NOMO-1 treated with DMSO at 0.1 percent for 48 hours (cell line): ENCODE data around the gene SMIM8.
A peak's percentile ranks its signal among the peaks of the same experiment; 100 is the strongest.
"Not testable (repeated sequence)": the region's sequence is repeated elsewhere in the genome, so short reads cannot be mapped to it uniquely, and the experiment has no call there.

Source experiments
- DNase-seq: peaks from one replicate; lab custom pipeline; 2025; ENCODE audit not compliant: unreplicated experiment; lab: John Stamatoyannopoulos, UW

SMIM8 gene

DNA sequence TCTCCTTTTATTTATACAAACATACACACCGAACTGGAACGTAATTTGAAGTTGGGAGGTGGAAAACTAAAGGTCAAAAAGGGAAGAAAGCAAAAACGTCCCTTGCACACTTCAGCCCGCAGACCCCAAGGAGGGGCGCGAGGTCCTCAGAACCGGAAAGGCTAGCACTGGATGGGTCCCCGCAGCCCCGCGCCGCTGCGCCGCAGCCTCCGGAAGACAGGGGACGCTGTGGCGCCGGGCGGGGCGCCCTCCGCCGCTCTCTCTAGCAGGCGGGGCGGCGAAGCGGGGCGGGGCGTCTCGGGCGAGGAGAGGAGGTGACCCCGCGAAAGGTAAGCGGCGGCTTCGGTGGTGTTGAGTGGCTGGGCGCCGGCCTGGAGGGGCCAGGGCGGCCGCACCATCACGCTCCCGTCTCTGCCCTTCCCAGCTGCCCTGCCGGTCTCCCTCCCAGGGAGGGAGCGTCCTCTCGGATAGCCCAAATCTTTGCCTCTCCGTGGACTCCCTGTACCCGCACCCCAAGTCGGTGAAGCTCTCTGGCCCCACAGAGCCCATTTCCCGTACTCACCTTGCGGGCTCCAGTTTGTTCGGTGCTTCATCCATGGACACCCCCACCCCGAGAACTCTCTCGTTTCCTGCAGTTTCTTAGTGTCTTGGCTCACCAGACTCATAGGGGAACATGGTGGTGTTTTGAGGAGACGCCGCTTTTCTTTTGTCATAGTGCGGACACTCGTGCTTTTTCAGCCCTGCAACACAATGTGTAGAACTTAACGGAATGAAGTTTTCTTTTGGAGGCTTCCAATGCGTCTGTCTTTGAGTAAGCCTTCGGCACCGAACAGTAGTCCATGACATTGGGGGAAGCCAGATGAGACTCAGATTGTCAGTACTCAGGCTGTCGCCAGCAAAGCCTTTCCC is at the start of gene SMIM8:
Gene SMIM8, plus strand, starts transcription at position 285 of the 909 bp plus-strand sequence. CDS start 14,444 bp downstream, outside the sequence.
- DNase-seq, result peak; percentile 70

- no peak for DNase-seq
These were observed 47.6 kb upstream of the SMIM8 start for GRCh38 chr6:87274660-87275274.

- no peak for DNase-seq
These were observed 45.8 kb upstream of the SMIM8 start for GRCh38 chr6:87276624-87277023.

- DNase-seq, result peak; percentile 3
These were observed 45.3 kb upstream of the SMIM8 start for GRCh38 chr6:87277123-87277522.

GRCh38 chr6:87279196-87279595 is 43.2 kb upstream of the SMIM8 start:
- no peak for DNase-seq

DNA sequence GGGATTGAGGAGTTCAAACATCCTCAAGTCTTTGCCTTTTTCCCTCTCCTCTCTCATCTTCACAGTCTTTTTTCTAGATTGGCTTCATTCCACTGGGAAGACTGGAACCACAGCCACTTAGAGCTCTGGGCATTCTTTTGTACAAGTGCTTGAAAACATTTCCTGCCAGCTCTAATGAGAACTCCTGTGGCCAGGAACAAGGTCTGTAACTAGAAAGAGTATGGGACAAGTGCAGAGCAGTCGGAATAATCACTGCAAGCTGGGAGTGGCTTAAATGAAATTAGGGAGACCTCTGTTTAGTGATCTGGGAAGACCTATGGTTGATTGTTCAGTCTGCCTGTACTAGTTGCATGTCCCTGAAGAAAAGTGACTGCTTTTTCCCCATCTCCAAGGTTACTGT is 41.0 kb upstream of the SMIM8 start:
- no peak for DNase-seq

GRCh38 chr6:87282743-87283142 is 39.6 kb upstream of the SMIM8 start:
- DNase-seq, result no peak

GRCh38 chr6:87283461-87283860 is 38.9 kb upstream of the SMIM8 start:
- DNase-seq, result no peak

GRCh38 chr6:87287251-87287650 is 35.1 kb upstream of the SMIM8 start:
- no peak for DNase-seq

DNA sequence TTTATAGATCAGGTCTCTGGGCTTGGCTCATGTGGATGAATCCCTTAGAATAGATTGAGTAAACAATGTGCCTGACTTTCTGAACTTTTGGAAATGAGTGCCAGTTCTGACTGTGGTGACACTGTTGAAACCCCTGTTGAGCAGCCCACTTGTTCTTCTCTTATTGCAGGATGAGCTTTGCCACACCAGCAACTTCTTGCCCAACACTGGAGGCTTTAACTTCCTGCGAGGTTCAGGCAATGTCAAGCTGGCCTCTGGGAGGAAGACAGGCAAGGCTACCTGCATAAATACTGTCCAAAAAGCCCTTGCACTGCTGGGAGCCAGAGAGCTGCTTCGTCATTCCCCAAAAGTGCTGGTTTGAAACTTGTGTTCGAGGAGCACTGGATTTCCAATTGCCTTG is 32.8 kb upstream of the SMIM8 start:
- peak; percentile 36 for DNase-seq

DNA sequence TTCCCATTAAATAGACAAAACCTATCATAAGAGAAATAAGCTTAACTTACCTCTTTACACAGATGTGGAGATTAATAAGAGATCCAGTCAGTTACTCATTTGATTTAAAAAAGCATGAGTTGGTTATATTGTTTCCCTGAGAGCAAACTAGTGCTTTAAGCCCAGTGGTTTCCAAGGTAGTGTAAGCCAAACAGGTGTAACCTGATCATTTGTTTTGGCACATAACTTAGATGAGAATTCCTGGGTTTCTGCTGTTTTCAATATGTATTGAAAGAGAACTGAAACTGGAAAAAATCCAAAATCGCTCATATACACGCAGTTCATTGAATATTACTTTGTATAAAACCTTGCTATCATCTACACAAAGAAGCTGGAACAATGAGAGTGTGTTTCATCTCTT is 30.5 kb upstream of the SMIM8 start:
- DNase-seq, result no peak

GRCh38 chr6:87293526-87293925 is 28.9 kb upstream of the SMIM8 start:
- DNase-seq, result no peak

GRCh38 chr6:87297119-87297518 is 25.3 kb upstream of the SMIM8 start:
- DNase-seq, result no peak

GRCh38 chr6:87301277-87301676 is 21.1 kb upstream of the SMIM8 start:
- not testable (repeated sequence) for DNase-seq

DNA sequence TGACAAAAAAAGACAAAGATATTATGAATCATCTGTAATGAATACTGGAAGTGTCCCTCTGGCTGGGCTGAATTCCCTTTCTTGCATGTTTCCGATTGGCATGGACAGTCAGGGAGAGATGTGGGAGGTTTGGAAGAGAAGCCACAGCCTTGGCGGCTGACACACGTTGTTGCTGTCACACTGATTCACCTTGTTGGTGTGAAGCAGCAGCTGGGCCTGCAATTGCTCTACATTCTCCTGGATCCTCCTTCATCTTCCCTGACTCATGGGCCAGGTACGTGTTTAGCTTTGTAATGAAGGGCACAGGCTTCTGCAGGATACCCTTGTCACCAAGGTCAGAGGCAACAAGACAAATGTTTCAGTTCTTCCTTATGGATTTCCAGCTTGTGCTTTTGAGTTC is 13.4 kb upstream of the SMIM8 start:
- no peak for DNase-seq

DNA sequence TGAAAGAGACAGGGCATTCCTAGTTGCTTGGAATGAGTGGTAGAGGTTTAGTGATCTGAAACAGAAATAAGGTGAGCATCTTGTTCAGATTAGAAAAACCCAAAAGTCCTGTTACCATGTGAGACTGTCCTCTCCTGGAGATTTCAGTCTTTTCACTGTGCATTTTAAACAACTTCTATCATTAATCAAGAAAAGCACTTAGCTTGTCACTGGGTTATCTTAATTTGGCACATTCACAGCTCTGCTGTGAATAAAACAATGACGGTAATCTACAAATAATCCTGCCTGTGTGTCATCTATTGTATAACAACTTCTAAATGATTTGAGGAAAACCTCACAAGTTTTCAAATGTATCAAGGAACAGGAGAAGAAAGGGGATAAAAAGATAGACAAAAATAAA is 9.5 kb upstream of the SMIM8 start:
- DNase-seq, result no peak

- no peak for DNase-seq
These were observed 7.3 kb upstream of the SMIM8 start for GRCh38 chr6:87315071-87315470.

- no peak for DNase-seq
These were observed 3.0 kb upstream of the SMIM8 start for GRCh38 chr6:87319271-87319987.

GRCh38 chr6:87323880-87324279 is 1.5 kb downstream of the SMIM8 start:
- DNase-seq, result not testable (repeated sequence)

GRCh38 chr6:87330961-87331360 is 8.6 kb downstream of the SMIM8 start:
- DNase-seq, result no peak

DNA sequence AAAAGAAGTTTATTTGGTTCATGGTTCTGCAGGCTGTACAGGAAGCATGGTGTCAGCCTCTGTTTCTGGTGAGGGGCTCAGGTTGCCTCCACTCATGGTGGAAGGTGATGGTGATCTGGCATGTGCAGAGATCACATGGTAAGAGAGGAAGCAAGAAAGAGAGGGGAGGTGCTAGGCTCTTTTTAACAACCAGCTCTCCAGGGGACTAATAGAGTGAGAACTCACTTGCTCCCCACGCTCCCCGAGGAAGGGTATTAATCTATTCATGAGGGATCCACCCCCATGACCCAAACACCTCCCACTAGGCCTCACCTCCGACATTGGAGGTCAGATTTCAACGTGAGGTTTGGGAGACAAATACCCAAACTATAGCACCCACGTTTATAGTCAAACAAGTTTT is 10.6 kb downstream of the SMIM8 start:
- no peak for DNase-seq
